Left lung (tissue), 10 donors: ENCODE results near the gene KRT75. TPM values are rescaled to one million over a fixed set of nuclear protein-coding genes. Genes with fewer than 3 reads are reported as not detected.

Source experiments
- ATAC-seq: fragments of 200-7000 bp; cut with Tn5 transposase; one replicate; pipeline ENCODE4 v1.9.1; 2020; ENCODE audit warnings: moderate library complexity
- DNase-seq, 4 donors: peaks; one replicate each; pipeline ENCODE4 v3.0.0-alpha.2; 2013 to 2020
- H3K27ac ChIP-seq, 2 donors: fragments of 200-600 bp; sonication (generic) in 1 of 2; one replicate each; pipeline versions ENCODE4 v1.5.0 to v1.8.0; 2020 to 2021
- H3K27me3 ChIP-seq, 2 donors: fragments of 200-600 bp; sonication (generic) in 1 of 2; one replicate each; pipeline versions ENCODE4 v1.5.0 to v1.8.0; 2020 to 2021
- H3K36me3 ChIP-seq, 2 donors: fragments of 200-600 bp; sonication (generic) in 1 of 2; one replicate each; pipeline versions ENCODE4 v1.5.0 to v1.8.0; 2020 to 2021
- H3K4me1 ChIP-seq, 2 donors: fragments of 200-600 bp; one replicate each; pipeline ENCODE4 v1.8.0; 2021
- H3K4me3 ChIP-seq, 2 donors: fragments of 200-600 bp; sonication (generic) in 1 of 2; one replicate each; pipeline versions ENCODE4 v1.5.0 to v1.8.0; 2020 to 2021; ENCODE audit warnings: mild to moderate bottlenecking in 1 of 2
- H3K9me3 ChIP-seq, 2 donors: fragments of 200-600 bp; sonication (generic) in 1 of 2; one replicate each; pipeline versions ENCODE4 v1.5.0 to v1.8.0; 2020 to 2021
- CTCF ChIP-seq, 2 donors: fragments of 200-600 bp; sonication (generic) in 1 of 2; IDR thresholded peaks; one replicate each; pipeline versions ENCODE4 v1.5.0 to v1.8.0; 2021; ENCODE audit warnings: antibody characterized with exemption in 2 of 2
- intact Hi-C, 2 donors: fragments of 100-400 bp; cut with DNase I; formaldehyde crosslinking; loops; one replicate each; pipeline versions ENCODE4 v1.11.2 to v1.14.2; 2022
- polyA plus RNA-seq, 6 donors: library from polyadenylated mRNA; unstranded; fragments of 120-200 nt; gene quantifications; one replicate each; pipeline ENCODE4 v1.2.1, GENCODE V29; 2013; ENCODE audit not compliant: insufficient read length in 6 of 6
- total RNA-seq, 2 donors: library from RNA; stranded (reverse); fragmentation: NEBNext Ultra II Directional; extraction: Animal tissue kit (Norgen Biotek cat#: 25700); gene quantifications; one replicate each; pipeline ENCODE4 v1.2.1, GENCODE V29; 2021
- donor health status: DM: no; HTN: yes; CAD: no.
- donor health status: DM: no; HTN: no; CAD: no.

Gene KRT75
- total and polyA plus RNA-seq, 8 donors: not detected

- Histone ChIP-seq H3K36me3 (no peaks in the 10 kb centered on the region), H3K27me3 (peaks cover 0 to 12% of the 10 kb centered on the region in 2 donors), H3K27ac (no peak overlapping the region), H3K4me3 (no peak overlapping the region), H3K9me3 (no peaks in the 10 kb centered on the region), H3K4me1 (no peaks in the 10 kb centered on the region)
- intact Hi-C loops: no loop called here
- ATAC-seq (no peak), DNase-seq (no peak)
- TF ChIP-seq CTCF (IDR thresholded peaks at IDR 0.05): no peak
Measured at GRCh38 chr12:52469853-52470252, 35.7 kb upstream of the KRT75 start.

- H3K36me3 ChIP-seq: no peaks in the 10 kb centered on the region
- intact Hi-C loops: no loop called here
- no peaks in the 10 kb centered on the region for H3K4me1 ChIP-seq
- no peak overlapping the region for H3K27ac ChIP-seq
- DNase-seq (no peak), ATAC-seq (no peak)
- no peak overlapping the region for H3K4me3 ChIP-seq
- no peak for TF ChIP-seq CTCF (IDR thresholded peaks at IDR 0.05)
- H3K27me3 ChIP-seq: peaks cover 3 to 8% of the 10 kb centered on the region in 2 donors
- H3K9me3 ChIP-seq: no peaks in the 10 kb centered on the region
Measured at GRCh38 chr12:52464897-52465296, 30.7 kb upstream of the KRT75 start.

- Histone ChIP-seq H3K27ac (no peak overlapping the region), H3K36me3 (no peaks in the 10 kb centered on the region), H3K27me3 (peaks cover 3 to 12% of the 10 kb centered on the region in 2 donors), H3K4me1 (no peaks in the 10 kb centered on the region), H3K4me3 (no peak overlapping the region), H3K9me3 (no peaks in the 10 kb centered on the region)
- no peak for DNase-seq
- ATAC-seq: no peak
- intact Hi-C loops: no loop called here
- TF ChIP-seq CTCF (IDR thresholded peaks at IDR 0.05): no peak
Measured at GRCh38 chr12:52461693-52462092, 27.5 kb upstream of the KRT75 start.

- Histone ChIP-seq H3K36me3 (no peaks in the 10 kb centered on the region), H3K27me3 (peaks cover 0 to 16% of the 10 kb centered on the region in 2 donors), H3K27ac (no peak overlapping the region), H3K9me3 (no peaks in the 10 kb centered on the region), H3K4me3 (no peak overlapping the region), H3K4me1 (no peaks in the 10 kb centered on the region)
- no peak for TF ChIP-seq CTCF (IDR thresholded peaks at IDR 0.05)
- intact Hi-C loops: no loop called here
- ATAC-seq: no peak
- no peak for DNase-seq
Measured at GRCh38 chr12:52458861-52459260, 24.7 kb upstream of the KRT75 start.

GRCh38 chr12:52455821-52456220 lies 21.6 kb upstream of the KRT75 start:
- DNase-seq (no peak), ATAC-seq (no peak)
- no peaks in the 10 kb centered on the region for H3K9me3 ChIP-seq
- H3K4me1 ChIP-seq: no peaks in the 10 kb centered on the region
- TF ChIP-seq CTCF (IDR thresholded peaks at IDR 0.05): no peak
- no peak overlapping the region for H3K27ac ChIP-seq
- intact Hi-C loops: no loop called here
- peaks cover 0 to 16% of the 10 kb centered on the region in 2 donors for H3K27me3 ChIP-seq
- no peak overlapping the region for H3K4me3 ChIP-seq
- H3K36me3 ChIP-seq: no peaks in the 10 kb centered on the region
